BLaER1 treated with 17β-estradiol and CSF1 and Interleukin-3, amounts not matched to agents 10 nM and 100 nM (cell line): ENCODE data around the gene GXYLT2.

Source experiments
- H3K27ac ChIP-seq, 11 experiments: shearing (Covaris generic); formaldehyde crosslinking; 2 replicates each; pipeline ENCODE4 v1.8.1; 2022
- H3K27me3 ChIP-seq, 11 experiments: shearing (Covaris generic); formaldehyde crosslinking; 2 replicates each; pipeline ENCODE4 v1.8.1; 2022
- H3K36me3 ChIP-seq, 11 experiments: shearing (Covaris generic); formaldehyde crosslinking; 2 replicates each; pipeline ENCODE4 v1.8.1; 2022
- H3K4me1 ChIP-seq, 10 experiments: shearing (Covaris generic); formaldehyde crosslinking; 2 replicates each; pipeline ENCODE4 v1.8.1; 2022
- H3K4me2 ChIP-seq, 11 experiments: shearing (Covaris generic); formaldehyde crosslinking; 2 replicates each; pipeline ENCODE4 v1.8.1; 2022
- H3K4me3 ChIP-seq, 10 experiments: shearing (Covaris generic); formaldehyde crosslinking; 2 replicates each; pipeline ENCODE4 v1.8.1; 2022
- H3K9ac ChIP-seq, 11 experiments: shearing (Covaris generic); formaldehyde crosslinking; 2 replicates each; pipeline ENCODE4 v1.8.1; 2022
- H3K9me3 ChIP-seq, 11 experiments: shearing (Covaris generic); formaldehyde crosslinking; replicated peaks in 1 of 11; 2 replicates each; pipeline ENCODE4 v1.8.1; 2022
- H4K20me1 ChIP-seq, 11 experiments: shearing (Covaris generic); formaldehyde crosslinking; 2 replicates each; pipeline ENCODE4 v1.8.1; 2022
- Cebpa-rat ChIP-seq, 11 experiments: shearing (Covaris generic); IDR thresholded peaks; 2 replicates each; pipeline ENCODE4 v1.8.1; 2022

GXYLT2 gene

DNA sequence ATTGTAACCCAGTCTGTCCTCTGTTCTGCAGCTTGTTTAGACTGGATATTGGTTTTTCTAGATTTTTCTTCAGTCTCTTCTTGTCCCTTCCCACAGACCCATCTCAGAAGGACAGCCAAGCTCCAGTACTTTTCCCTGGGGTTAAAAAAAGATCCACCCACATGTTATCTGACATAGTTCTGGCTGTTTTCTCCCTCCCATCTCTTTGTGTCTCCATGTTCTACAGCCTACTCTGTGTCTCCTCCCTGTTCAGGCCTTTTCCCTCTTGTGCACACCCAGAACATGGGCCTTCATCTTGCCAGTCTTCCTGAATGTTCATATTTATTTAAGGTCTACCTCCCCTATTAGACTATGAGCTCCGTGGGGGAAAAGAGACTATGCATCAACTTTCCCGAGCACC, 103.7 kb downstream of the GXYLT2 start:
- H4K20me1 ChIP-seq: no peaks in the 10 kb centered on the region
- H3K27me3 ChIP-seq: no peaks in the 10 kb centered on the region
- no peak for TF ChIP-seq Cebpa-rat (IDR thresholded peaks at IDR 0.05)
- H3K4me1 ChIP-seq: peaks cover 0 to 6% (median 5%) of the 10 kb centered on the region in 10 experiments; a peak in 11 of 20 replicates
- no peak overlapping the region for H3K9ac ChIP-seq
- no peak overlapping the region for H3K27ac ChIP-seq
- peaks cover 0 to 2% (median under 1%) of the 10 kb centered on the region in 11 experiments; a peak in 3 of 22 replicates for H3K9me3 ChIP-seq
- H3K4me3 ChIP-seq: no peak overlapping the region
- H3K36me3 ChIP-seq: no peaks in the 10 kb centered on the region
- H3K4me2 ChIP-seq: no peak overlapping the region

- H3K4me1 ChIP-seq: peaks cover 2 to 12% (median 9%) of the 10 kb centered on the region in 10 experiments
- H3K27me3 ChIP-seq: no peaks in the 10 kb centered on the region
- H4K20me1 ChIP-seq: peaks cover 3 to 12% (median 7%) of the 10 kb centered on the region in 11 experiments; a peak in 19 of 22 replicates
- H3K4me2 ChIP-seq: no peak overlapping the region
- peaks cover 2 to 5% (median 3%) of the 10 kb centered on the region in 11 experiments; a peak in 17 of 22 replicates for H3K36me3 ChIP-seq
- no peak overlapping the region for H3K9ac ChIP-seq
- TF ChIP-seq Cebpa-rat (IDR thresholded peaks at IDR 0.05): no peak
- no peak overlapping the region for H3K4me3 ChIP-seq
- no peak overlapping the region for H3K27ac ChIP-seq
- H3K9me3 ChIP-seq: no peaks in the 10 kb centered on the region
These were observed 105.5 kb downstream of the GXYLT2 start for GRCh38 chr3:72993391-72993790.

GRCh38 chr3:72995337-72995736, 107.5 kb downstream of the GXYLT2 start:
- peaks cover 22 to 31% (median 28%) of the 10 kb centered on the region in 10 experiments for H3K4me1 ChIP-seq
- H3K4me3 ChIP-seq: no peak overlapping the region
- H3K9me3 ChIP-seq: no peaks in the 10 kb centered on the region
- no peaks in the 10 kb centered on the region for H3K27me3 ChIP-seq
- H3K27ac ChIP-seq: no peak overlapping the region
- H3K4me2 ChIP-seq: no peak overlapping the region
- peaks cover 20 to 24% (median 23%) of the 10 kb centered on the region in 11 experiments; a peak in 21 of 22 replicates for H3K36me3 ChIP-seq
- TF ChIP-seq Cebpa-rat (IDR thresholded peaks at IDR 0.05): no peak
- H4K20me1 ChIP-seq: peaks cover 22 to 32% (median 27%) of the 10 kb centered on the region in 11 experiments; a peak in 21 of 22 replicates
- H3K9ac ChIP-seq: no peak overlapping the region

DNA sequence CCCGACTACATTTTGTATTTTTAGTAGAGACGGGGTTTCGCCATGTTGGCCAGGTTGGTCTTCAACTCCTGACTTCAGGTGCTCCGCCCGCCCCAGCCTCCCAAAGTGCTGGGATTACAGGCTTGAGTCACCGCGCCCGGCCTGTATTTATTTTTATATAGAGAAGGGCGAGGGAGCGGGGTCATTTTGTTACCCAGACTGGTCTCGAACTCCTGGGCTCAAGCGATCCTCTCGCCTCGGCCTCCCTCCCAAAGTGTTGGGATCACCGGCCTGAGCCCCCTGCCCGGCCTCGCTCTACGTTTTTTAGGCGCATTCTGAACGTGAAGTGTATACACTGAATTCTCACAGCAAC, 108.3 kb downstream of the GXYLT2 start:
- H3K9ac ChIP-seq: peak overlapping the region; percentile 95 to 98 (median 98)
- H3K4me1 ChIP-seq: peaks cover 28 to 37% (median 35%) of the 10 kb centered on the region in 10 experiments
- H3K4me2 ChIP-seq: peak overlapping the region; percentile 47 to 89 (median 68)
- H3K36me3 ChIP-seq: peaks cover 27 to 32% (median 30%) of the 10 kb centered on the region in 11 experiments
- peaks cover 30 to 39% (median 34%) of the 10 kb centered on the region in 11 experiments; a peak in 21 of 22 replicates for H4K20me1 ChIP-seq
- H3K27ac ChIP-seq: peak overlapping the region; percentile 87 to 99 (median 97); a peak in 21 of 22 replicates
- no peak for TF ChIP-seq Cebpa-rat (IDR thresholded peaks at IDR 0.05)
- H3K4me3 ChIP-seq: peak overlapping the region; percentile 80 to 95 (median 90)
- H3K9me3 ChIP-seq: no peaks in the 10 kb centered on the region
- H3K27me3 ChIP-seq: no peaks in the 10 kb centered on the region

DNA sequence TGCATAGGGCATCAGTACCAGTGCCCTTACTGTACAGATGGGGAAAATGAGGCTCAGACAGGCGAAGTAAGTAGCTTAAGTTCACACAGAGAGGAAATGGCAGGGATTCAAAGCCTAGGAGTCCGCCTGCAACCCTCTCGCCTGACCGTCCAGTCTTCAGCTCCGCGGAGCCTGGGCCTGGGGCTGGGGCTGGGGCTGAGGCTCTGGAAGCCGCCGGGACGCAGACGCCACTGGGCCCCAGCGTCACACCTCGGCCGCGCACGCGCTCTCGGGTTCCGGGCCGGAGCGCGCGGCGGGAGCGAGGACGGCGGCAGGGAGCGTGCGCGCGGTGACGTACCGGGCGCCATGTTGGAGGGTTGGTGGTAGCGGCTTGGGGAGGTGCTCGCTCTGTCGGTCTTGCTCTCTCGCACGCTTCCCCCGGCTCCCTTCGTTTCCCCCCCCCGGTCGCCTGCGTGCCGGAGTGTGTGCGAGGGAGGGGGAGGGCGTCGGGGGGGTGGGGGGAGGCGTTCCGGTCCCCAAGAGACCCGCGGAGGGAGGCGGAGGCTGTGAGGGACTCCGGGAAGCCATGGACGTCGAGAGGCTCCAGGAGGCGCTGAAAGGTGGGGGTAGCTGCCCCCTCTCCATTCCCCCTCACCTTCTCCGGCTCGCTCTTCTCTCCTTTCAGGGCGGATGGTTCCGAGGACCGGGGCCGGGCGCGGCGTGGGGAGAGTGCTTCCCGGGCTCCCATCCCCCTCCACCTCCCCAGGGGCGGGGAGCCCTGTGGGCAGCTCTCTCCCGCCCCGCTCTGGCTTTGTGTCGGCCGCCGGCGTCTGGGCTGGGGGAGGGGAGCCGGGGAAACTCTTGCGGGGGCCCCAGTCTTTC, 108.9 kb downstream of the GXYLT2 start, which contains the start of gene PPP4R2:
TSS of gene PPP4R2 (plus strand) at position 339 of the 861 bp plus-strand sequence. CDS start at position 566, 227 bp downstream.
- H3K9me3 ChIP-seq: no peaks in the 10 kb centered on the region; a peak in 1 of 22 replicates
- H4K20me1 ChIP-seq: peaks cover 36 to 45% (median 41%) of the 10 kb centered on the region in 11 experiments; a peak in 21 of 22 replicates
- H3K4me1 ChIP-seq: peaks cover 34 to 43% (median 41%) of the 10 kb centered on the region in 10 experiments
- peak within 1 kb of the TSS; percentile 79 to 100 (median 92) for H3K4me2 ChIP-seq
- TF ChIP-seq Cebpa-rat (IDR thresholded peaks at IDR 0.05): no peak
- no peaks in the 10 kb centered on the region for H3K27me3 ChIP-seq
- H3K27ac ChIP-seq: peak within 1 kb of the TSS; percentile 87 to 99 (median 97)
- H3K4me3 ChIP-seq: peak within 1 kb of the TSS; percentile 80 to 95 (median 90)
- peaks cover 33 to 38% (median 36%) of the 10 kb centered on the region in 11 experiments for H3K36me3 ChIP-seq
- peak within 1 kb of the TSS; percentile 95 to 98 (median 98) for H3K9ac ChIP-seq

- H3K27ac ChIP-seq: peak overlapping the region; percentile 87 to 99 (median 97)
- TF ChIP-seq Cebpa-rat (IDR thresholded peaks at IDR 0.05): no peak
- H3K27me3 ChIP-seq: no peaks in the 10 kb centered on the region
- no peaks in the 10 kb centered on the region; a peak in 1 of 22 replicates for H3K9me3 ChIP-seq
- peak overlapping the region; percentile 95 to 98 (median 98) for H3K9ac ChIP-seq
- H3K4me2 ChIP-seq: peak overlapping the region; percentile 76 to 100 (median 92)
- H3K36me3 ChIP-seq: peaks cover 41 to 46% (median 44%) of the 10 kb centered on the region in 11 experiments
- peaks cover 44 to 53% (median 48%) of the 10 kb centered on the region in 11 experiments; a peak in 21 of 22 replicates for H4K20me1 ChIP-seq
- H3K4me1 ChIP-seq: peaks cover 35 to 49% (median 43%) of the 10 kb centered on the region in 10 experiments
- H3K4me3 ChIP-seq: peak overlapping the region; percentile 80 to 95 (median 90)
These were observed 109.6 kb downstream of the GXYLT2 start for GRCh38 chr3:72997421-72997961.

GRCh38 chr3:72998466-72998865, 110.6 kb downstream of the GXYLT2 start:
- Histone ChIP-seq H3K27ac (peak overlapping the region in 9 of 11 experiments; percentile 93 to 99 (median 97); a peak in 13 of 22 replicates), H3K36me3 (peaks cover 51 to 56% (median 54%) of the 10 kb centered on the region in 11 experiments), H4K20me1 (peaks cover 54 to 63% (median 58%) of the 10 kb centered on the region in 11 experiments; a peak in 21 of 22 replicates), H3K9me3 (no peaks in the 10 kb centered on the region; a peak in 1 of 22 replicates), H3K4me3 (peak overlapping the region; percentile 80 to 95 (median 90)), H3K9ac (peak overlapping the region; percentile 95 to 98 (median 98); a peak in 21 of 22 replicates), H3K4me2 (peak overlapping the region; percentile 76 to 100 (median 92)), H3K27me3 (no peaks in the 10 kb centered on the region), H3K4me1 (peaks cover 35 to 56% (median 43%) of the 10 kb centered on the region in 10 experiments)
- TF ChIP-seq Cebpa-rat (IDR thresholded peaks at IDR 0.05): no peak

DNA sequence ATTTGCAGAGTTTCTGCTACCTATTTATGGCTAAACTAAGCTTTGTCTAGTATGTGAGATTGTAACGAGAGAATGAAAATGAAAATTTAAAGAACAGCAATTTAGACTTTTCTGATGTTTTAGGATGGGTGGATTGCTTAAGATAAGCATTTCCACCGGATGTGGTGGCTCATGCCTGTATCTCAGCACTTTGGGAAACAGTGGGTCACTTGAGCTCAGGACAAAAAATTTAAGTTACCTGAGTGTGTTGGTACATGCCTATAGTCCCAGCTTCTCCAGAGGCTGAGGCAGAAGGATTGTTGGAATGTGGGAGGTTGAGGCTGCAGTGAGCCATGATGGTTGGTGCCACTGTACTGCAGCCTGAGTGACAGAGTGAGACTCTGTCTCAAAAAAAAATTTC, 112.1 kb downstream of the GXYLT2 start:
- peak overlapping the region in 7 of 11 experiments; percentile 6 to 97 (median 31); a peak in 8 of 22 replicates for H3K9ac ChIP-seq
- H3K27ac ChIP-seq: no peak overlapping the region

More for the DNA sequence above, 112.1 kb downstream of the GXYLT2 start:
- no peaks in the 10 kb centered on the region; a peak in 1 of 22 replicates for H3K9me3 ChIP-seq
- H4K20me1 ChIP-seq: peaks cover 69 to 78% (median 73%) of the 10 kb centered on the region in 11 experiments; a peak in 21 of 22 replicates
- H3K4me2 ChIP-seq: peak overlapping the region; percentile 76 to 100 (median 92)
- H3K4me3 ChIP-seq: peak overlapping the region in 9 of 10 experiments; percentile 80 to 95 (median 92); a peak in 12 of 20 replicates
- H3K27me3 ChIP-seq: no peaks in the 10 kb centered on the region
- H3K36me3 ChIP-seq: peaks cover 66 to 70% (median 69%) of the 10 kb centered on the region in 11 experiments
- peaks cover 35 to 56% (median 43%) of the 10 kb centered on the region in 10 experiments for H3K4me1 ChIP-seq
- TF ChIP-seq Cebpa-rat (IDR thresholded peaks at IDR 0.05): no peak
